HepG2 (cell line): ENCODE results near the gene GPC6. TPM values are rescaled to one million over a fixed set of nuclear protein-coding genes. Genes with fewer than 3 reads are reported as not detected.
A peak's percentile ranks its signal among the peaks of the same experiment; 100 is the strongest.

Experiments used
- DPF2 ChIP-seq: sonication (generic); formaldehyde crosslinking; IDR thresholded peaks from 2 replicates; pipeline ENCODE4 v1.4.0; 2020; ENCODE audit warnings: mild to moderate bottlenecking, low read depth, missing genetic modification reagents, borderline replicate concordance
- FOXO1 ChIP-seq: sonication (generic); formaldehyde crosslinking; IDR thresholded peaks from 2 replicates; pipeline ENCODE4 v1.4.0; 2020; ENCODE audit warnings: missing genetic modification reagents
- FOXP1 ChIP-seq, 2 experiments: fragments of 450-650 bp in 1 of 2; IDR thresholded peaks; 2 replicates each; pipeline ENCODE4 v1.6.1; 2017 to 2018; ENCODE audit warnings: antibody characterized with exemption in 1 of 2
- KLF15 ChIP-seq: sonication (generic); formaldehyde crosslinking; IDR thresholded peaks from 2 replicates; pipeline ENCODE4 v1.8.1; 2023; ENCODE audit warnings: borderline replicate concordance, mild to moderate bottlenecking, inconsistent platforms, missing genetic modification reagents, mixed read lengths
- MBNL3 ChIP-seq: fragments of 250-450 bp; sonication (Bioruptor Pico); conservative IDR thresholded peaks from 2 replicates; pipeline ENCODE4 v1.8.0; 2022; ENCODE audit warnings: mild to moderate bottlenecking, inconsistent platforms
- MEIS1 ChIP-seq: sonication (generic); formaldehyde crosslinking; IDR thresholded peaks from 2 replicates; pipeline ENCODE4 v1.9.0; 2021; ENCODE audit warnings: mild to moderate bottlenecking, missing genetic modification reagents, moderate library complexity, borderline replicate concordance
- RARG ChIP-seq: sonication (generic); formaldehyde crosslinking; IDR thresholded peaks from 2 replicates; pipeline ENCODE4 v1.4.0; 2020; ENCODE audit warnings: low read depth, mild to moderate bottlenecking, missing genetic modification reagents
- RFX1 ChIP-seq: fragments of 450-650 bp; IDR thresholded peaks from 2 replicates; pipeline ENCODE4 v1.6.1; 2017
- SMARCC2 ChIP-seq: fragments of 450-650 bp; IDR thresholded peaks from 2 replicates; pipeline ENCODE4 v1.6.1; 2017; ENCODE audit warnings: antibody characterized with exemption, mild to moderate bottlenecking
- SOX5 ChIP-seq: IDR thresholded peaks from 2 replicates; pipeline ENCODE4 v1.6.1; 2016; ENCODE audit warnings: borderline replicate concordance
- XBP1 ChIP-seq: sonication (generic); formaldehyde crosslinking; IDR thresholded peaks from 2 replicates; pipeline ENCODE4 v1.5.0; 2020; ENCODE audit warnings: missing genetic modification reagents
- ZNF101 ChIP-seq: sonication (generic); formaldehyde crosslinking; IDR thresholded peaks from 2 replicates; pipeline ENCODE4 v1.4.0; 2020; ENCODE audit warnings: mild to moderate bottlenecking, low read depth, missing genetic modification reagents, borderline replicate concordance
- ZNF205 ChIP-seq: IDR thresholded peaks from 2 replicates; pipeline ENCODE4 v1.6.1; 2018; ENCODE audit warnings: missing biosample characterization, missing genetic modification reagents
- ZNF256 ChIP-seq: sonication (generic); formaldehyde crosslinking; conservative IDR thresholded peaks from 2 replicates; pipeline ENCODE4 v1.4.0; 2020; ENCODE audit warnings: missing genetic modification reagents
- ZNF431 ChIP-seq: sonication (generic); formaldehyde crosslinking; IDR thresholded peaks from 2 replicates; pipeline ENCODE4 v1.9.0; 2022; ENCODE audit warnings: missing genetic modification reagents, low read depth, mild to moderate bottlenecking, borderline replicate concordance
- ZNF460 ChIP-seq: sonication (generic); formaldehyde crosslinking; IDR thresholded peaks from 2 replicates; pipeline ENCODE4 v1.5.1; 2020; ENCODE audit warnings: missing genetic modification reagents, mild to moderate bottlenecking, borderline replicate concordance
- ZNF484 ChIP-seq: sonication (generic); formaldehyde crosslinking; IDR thresholded peaks from 2 replicates; pipeline ENCODE4 v1.5.1; 2020; ENCODE audit warnings: mild to moderate bottlenecking, low read depth, missing genetic modification reagents, borderline replicate concordance
- ZNF510 ChIP-seq: sonication (generic); formaldehyde crosslinking; IDR thresholded peaks from 2 replicates; pipeline ENCODE4 v1.4.0; 2020; ENCODE audit warnings: low read depth, mild to moderate bottlenecking, missing genetic modification reagents
- ZNF674 ChIP-seq: sonication (generic); formaldehyde crosslinking; IDR thresholded peaks from 2 replicates; pipeline ENCODE4 v1.5.0; 2020; ENCODE audit warnings: low read depth, mild to moderate bottlenecking, missing genetic modification reagents
- ZNF724P ChIP-seq: sonication (generic); formaldehyde crosslinking; IDR thresholded peaks from 2 replicates; pipeline ENCODE4 v1.8.0; 2022; ENCODE audit warnings: missing genetic modification reagents, borderline replicate concordance
- ZNF891 ChIP-seq: sonication (generic); formaldehyde crosslinking; IDR thresholded peaks from 2 replicates; pipeline ENCODE4 v1.5.0; 2020; ENCODE audit warnings: mild to moderate bottlenecking, missing genetic modification reagents
- polyA plus RNA-seq, 8 experiments: library from polyadenylated mRNA; depleted of rRNA in 3 of 8; stranded (reverse) in 7 of 8; unstranded in 1 of 8; fragments of >200 nt; fragmentation: Illumina TruSeq in 4 of 8; extraction: Trizol in 4 of 8; gene quantifications; 2 replicates each; pipeline versions ENCODE4 v1.2.1 to v1.2.3, GENCODE V29; 2011 to 2016; ENCODE audit warnings: low read depth in 4 of 8, missing spikeins in 1 of 8, mixed read lengths in 1 of 8; ENCODE audit not compliant: insufficient read depth in 1 of 8
- total RNA-seq, 5 experiments: library from RNA; depleted of rRNA; stranded (reverse); fragments of >200 nt; fragmentation: Illumina TruSeq; extraction: Trizol; gene quantifications; 2 replicates each; pipeline ENCODE4 v1.2.3, GENCODE V29; 2016; ENCODE audit warnings: low read depth in 1 of 5
- TF ChIP-seq, protein P1 (sequence below): IDR thresholded peaks from 2 replicates; pipeline ENCODE4 v1.6.1; 2016
- TF ChIP-seq, protein P2 (sequence below): sonication (generic); formaldehyde crosslinking; IDR thresholded peaks from 2 replicates; pipeline ENCODE4 v1.4.0; 2020; ENCODE audit warnings: missing genetic modification reagents
- TF ChIP-seq, protein P3 (sequence below): sonication (generic); formaldehyde crosslinking; IDR thresholded peaks from 2 replicates; pipeline ENCODE4 v1.5.1; 2020; ENCODE audit warnings: mild to moderate bottlenecking, missing genetic modification reagents, borderline replicate concordance

The GPC6 gene
- total and polyA plus RNA-seq, 2 of the 13 experiments (the other 11 are each of a cell fraction or from before 2014, with no cell fraction given): 24.5 to 33.9 TPM

DNA sequence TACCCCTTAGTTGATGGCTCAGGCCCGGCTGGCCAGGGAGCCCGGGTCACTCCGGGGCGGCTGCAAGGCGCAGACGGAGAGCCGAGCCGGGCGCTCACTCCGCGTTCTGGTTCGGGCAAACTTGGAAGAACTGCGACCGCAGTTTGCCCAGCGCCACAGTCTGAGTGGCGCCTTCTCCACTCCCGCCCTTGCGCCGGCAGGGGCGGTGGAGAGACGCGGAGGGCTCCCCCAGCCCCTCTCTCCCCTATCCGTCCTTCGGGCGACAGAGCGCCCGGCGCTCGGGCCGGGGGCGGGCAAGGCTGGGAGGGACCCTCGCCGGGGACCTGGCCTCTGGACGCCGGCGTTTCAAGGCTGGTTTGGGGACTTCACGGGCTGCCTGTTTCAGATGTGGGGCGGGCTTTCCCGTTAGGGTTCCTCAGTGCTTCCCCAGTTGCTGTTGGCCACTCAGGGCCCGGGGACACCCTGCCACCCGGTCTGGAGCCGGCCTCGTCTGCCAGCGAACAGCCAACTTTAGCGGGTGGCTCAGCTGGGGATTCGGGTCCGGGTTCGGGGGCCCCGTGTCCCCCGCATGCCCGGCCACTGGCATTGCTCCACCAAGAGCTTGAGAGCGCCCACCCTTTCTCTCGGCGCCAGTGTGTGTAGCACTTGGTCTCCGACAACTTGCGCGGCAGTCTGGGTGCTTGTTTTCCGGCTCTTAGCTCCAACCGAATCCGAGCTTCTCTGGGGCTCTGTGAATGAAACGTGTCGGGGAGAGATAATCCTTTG, 1.5 kb downstream of the GPC6 start (continued):
- TF ChIP-seq XBP1 (CRISPR knock-in tag) (no peak), ZNF431 (0 out of 2 replicates have a peak, but pooled peaks have one; percentile 13), RARG (CRISPR knock-in tag) (no peak), ZNF101 (CRISPR knock-in tag) (no peak), MEIS1 (no peak), SMARCC2 (no peak), ZNF891 (CRISPR knock-in tag) (peak; percentile 82), ZNF205 (CRISPR knock-in tag) (0 out of 2 replicates have a peak, but pooled peaks have one; percentile 21), ZNF484 (CRISPR knock-in tag) (no peak), ZNF510 (CRISPR knock-in tag) (no peak), RFX1 (no peak), ZNF460 (no peak), ZNF724P (0 out of 2 replicates have a peak, but pooled peaks have one; percentile 29), ZNF256 (no peak), ZNF674 (no peak; the same call in 1 of the 2 replicates), SOX5 (CRISPR knock-in tag) (no peak), FOXP1 (IDR thresholded peaks at IDR 0.05) (no peak), FOXP1 (CRISPR knock-in tag; IDR thresholded peaks at IDR 0.05) (0 out of 2 replicates have a peak, but pooled peaks have one; percentile 18), FOXO1 (CRISPR knock-in tag) (0 out of 2 replicates have a peak, but pooled peaks have one; percentile 10), MBNL3 (CRISPR knock-in tag) (no peak), KLF15 (CRISPR knock-in tag) (no peak), DPF2 (no peak)
- TF ChIP-seq, protein P1, sequence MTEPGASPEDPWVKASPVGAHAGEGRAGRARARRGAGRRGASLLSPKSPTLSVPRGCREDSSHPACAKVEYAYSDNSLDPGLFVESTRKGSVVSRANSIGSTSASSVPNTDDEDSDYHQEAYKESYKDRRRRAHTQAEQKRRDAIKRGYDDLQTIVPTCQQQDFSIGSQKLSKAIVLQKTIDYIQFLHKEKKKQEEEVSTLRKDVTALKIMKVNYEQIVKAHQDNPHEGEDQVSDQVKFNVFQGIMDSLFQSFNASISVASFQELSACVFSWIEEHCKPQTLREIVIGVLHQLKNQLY: no peak
- TF ChIP-seq, protein P2, sequence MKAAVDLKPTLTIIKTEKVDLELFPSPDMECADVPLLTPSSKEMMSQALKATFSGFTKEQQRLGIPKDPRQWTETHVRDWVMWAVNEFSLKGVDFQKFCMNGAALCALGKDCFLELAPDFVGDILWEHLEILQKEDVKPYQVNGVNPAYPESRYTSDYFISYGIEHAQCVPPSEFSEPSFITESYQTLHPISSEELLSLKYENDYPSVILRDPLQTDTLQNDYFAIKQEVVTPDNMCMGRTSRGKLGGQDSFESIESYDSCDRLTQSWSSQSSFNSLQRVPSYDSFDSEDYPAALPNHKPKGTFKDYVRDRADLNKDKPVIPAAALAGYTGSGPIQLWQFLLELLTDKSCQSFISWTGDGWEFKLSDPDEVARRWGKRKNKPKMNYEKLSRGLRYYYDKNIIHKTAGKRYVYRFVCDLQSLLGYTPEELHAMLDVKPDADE (CRISPR knock-in tag): no peak
- TF ChIP-seq, protein P3, sequence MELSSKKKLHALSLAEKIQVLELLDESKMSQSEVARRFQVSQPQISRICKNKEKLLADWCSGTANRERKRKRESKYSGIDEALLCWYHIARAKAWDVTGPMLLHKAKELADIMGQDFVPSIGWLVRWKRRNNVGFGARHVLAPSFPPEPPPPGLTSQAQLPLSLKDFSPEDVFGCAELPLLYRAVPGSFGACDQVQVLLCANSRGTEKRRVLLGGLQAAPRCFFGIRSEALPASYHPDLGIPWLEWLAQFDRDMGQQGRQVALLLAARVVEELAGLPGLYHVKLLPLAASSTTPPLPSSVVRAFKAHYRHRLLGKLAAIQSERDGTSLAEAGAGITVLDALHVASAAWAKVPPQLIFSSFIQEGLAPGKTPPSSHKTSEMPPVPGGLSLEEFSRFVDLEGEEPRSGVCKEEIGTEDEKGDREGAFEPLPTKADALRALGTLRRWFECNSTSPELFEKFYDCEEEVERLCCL (CRISPR knock-in tag): no peak
